H1 (cell line): ENCODE measurements around the gene ZNF92.

ENCODE experiments used
- CTCF ChIP-seq, 3 experiments: IDR thresholded peaks; 1 replicate in 2 of 3; 2 replicates in 1 of 3; pipeline versions ENCODE4 v1.5.1 to v1.6.1; 2011; ENCODE audit warnings: low read length in 3 of 3, mild to moderate bottlenecking in 3 of 3, inconsistent platforms in 2 of 3, low read depth in 1 of 3, moderate library complexity in 1 of 3; ENCODE audit not compliant: insufficient read depth in 1 of 3; ENCODE audit errors: control extremely low read depth in 1 of 3
- EZH2 ChIP-seq: fragments of 200-600 bp; sonication (generic); IDR thresholded peaks from 2 replicates; pipeline ENCODE4 v1.7.1; 2012; ENCODE audit warnings: low read depth, mild to moderate bottlenecking, moderate library complexity, low read length, inconsistent platforms; ENCODE audit not compliant: severe bottlenecking
- GABPA ChIP-seq: IDR thresholded peaks from 2 replicates; pipeline ENCODE4 v1.6.1; 2011; ENCODE audit warnings: mild to moderate bottlenecking, low read length, moderate library complexity, borderline replicate concordance; ENCODE audit not compliant: insufficient read depth
- POLR2AphosphoS5 ChIP-seq: IDR thresholded peaks from 2 replicates; pipeline ENCODE4 v1.6.1; 2011; ENCODE audit warnings: low read depth, low read length
- RFX5 ChIP-seq: IDR thresholded peaks from 2 replicates; pipeline ENCODE4 v1.6.1; 2011; ENCODE audit warnings: low read depth, low read length, improper control_type of control experiment, borderline replicate concordance
- SP4 ChIP-seq: IDR thresholded peaks from 2 replicates; pipeline ENCODE4 v1.6.1; 2012; ENCODE audit warnings: low read length, inconsistent platforms

GRCh38 chr7:65379318-65379717, 5.7 kb downstream of the ZNF92 start:
- TF ChIP-seq EZH2 = no peak
- TF ChIP-seq RFX5 = no peak
- no peak for TF ChIP-seq GABPA
- TF ChIP-seq SP4 = no peak
- TF ChIP-seq CTCF (IDR thresholded peaks at IDR 0.05; ENCODE audit: control extremely low read depth in 1 of 3, insufficient read depth in 1 of 3, low read depth in 1 of 3, low read length in 3 of 3) = no peak
- no peak for TF ChIP-seq POLR2AphosphoS5
